Measurements from ENCODE around the gene CFAP61.

DNA sequence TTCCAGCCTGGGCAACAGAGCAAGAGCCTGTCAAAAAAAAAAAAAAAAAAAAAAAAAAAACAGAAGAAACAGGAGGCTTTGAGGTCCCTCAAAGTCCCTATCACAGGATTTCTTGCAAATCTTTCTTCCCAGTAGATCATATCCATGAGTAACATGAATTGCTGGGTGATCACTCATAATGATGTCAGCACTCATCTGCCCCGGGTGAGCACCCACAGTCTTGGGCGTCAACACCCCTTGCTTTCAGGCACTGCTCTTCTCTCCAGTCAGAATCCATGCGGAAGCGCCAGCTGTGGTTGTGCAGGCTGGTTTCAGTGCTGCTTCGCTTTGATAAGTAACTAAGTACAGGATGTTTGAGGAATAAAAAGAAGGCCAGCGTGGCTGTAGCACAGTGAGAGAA, 275.4 kb downstream of the CFAP61 start:
- TF ChIP-seq, protein P1, sequence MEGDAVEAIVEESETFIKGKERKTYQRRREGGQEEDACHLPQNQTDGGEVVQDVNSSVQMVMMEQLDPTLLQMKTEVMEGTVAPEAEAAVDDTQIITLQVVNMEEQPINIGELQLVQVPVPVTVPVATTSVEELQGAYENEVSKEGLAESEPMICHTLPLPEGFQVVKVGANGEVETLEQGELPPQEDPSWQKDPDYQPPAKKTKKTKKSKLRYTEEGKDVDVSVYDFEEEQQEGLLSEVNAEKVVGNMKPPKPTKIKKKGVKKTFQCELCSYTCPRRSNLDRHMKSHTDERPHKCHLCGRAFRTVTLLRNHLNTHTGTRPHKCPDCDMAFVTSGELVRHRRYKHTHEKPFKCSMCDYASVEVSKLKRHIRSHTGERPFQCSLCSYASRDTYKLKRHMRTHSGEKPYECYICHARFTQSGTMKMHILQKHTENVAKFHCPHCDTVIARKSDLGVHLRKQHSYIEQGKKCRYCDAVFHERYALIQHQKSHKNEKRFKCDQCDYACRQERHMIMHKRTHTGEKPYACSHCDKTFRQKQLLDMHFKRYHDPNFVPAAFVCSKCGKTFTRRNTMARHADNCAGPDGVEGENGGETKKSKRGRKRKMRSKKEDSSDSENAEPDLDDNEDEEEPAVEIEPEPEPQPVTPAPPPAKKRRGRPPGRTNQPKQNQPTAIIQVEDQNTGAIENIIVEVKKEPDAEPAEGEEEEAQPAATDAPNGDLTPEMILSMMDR (IDR thresholded peaks at IDR 0.05), result no peak
- TF ChIP-seq POLR2A (IDR thresholded peaks at IDR 0.05) (no peak), POLR2AphosphoS5 (IDR thresholded peaks at IDR 0.05) (no peak)
